ENCODE results near the gene TRMT2A. TPM values are rescaled to one million over a fixed set of nuclear protein-coding genes. Genes with fewer than 3 reads are reported as not detected.

TRMT2A gene
- total and polyA plus RNA-seq, 10 of the 15 experiments (the other 5 are each of a cell fraction or from before 2014, with no cell fraction given): 0.29 to 97.0 (median 57.9) TPM

DNA sequence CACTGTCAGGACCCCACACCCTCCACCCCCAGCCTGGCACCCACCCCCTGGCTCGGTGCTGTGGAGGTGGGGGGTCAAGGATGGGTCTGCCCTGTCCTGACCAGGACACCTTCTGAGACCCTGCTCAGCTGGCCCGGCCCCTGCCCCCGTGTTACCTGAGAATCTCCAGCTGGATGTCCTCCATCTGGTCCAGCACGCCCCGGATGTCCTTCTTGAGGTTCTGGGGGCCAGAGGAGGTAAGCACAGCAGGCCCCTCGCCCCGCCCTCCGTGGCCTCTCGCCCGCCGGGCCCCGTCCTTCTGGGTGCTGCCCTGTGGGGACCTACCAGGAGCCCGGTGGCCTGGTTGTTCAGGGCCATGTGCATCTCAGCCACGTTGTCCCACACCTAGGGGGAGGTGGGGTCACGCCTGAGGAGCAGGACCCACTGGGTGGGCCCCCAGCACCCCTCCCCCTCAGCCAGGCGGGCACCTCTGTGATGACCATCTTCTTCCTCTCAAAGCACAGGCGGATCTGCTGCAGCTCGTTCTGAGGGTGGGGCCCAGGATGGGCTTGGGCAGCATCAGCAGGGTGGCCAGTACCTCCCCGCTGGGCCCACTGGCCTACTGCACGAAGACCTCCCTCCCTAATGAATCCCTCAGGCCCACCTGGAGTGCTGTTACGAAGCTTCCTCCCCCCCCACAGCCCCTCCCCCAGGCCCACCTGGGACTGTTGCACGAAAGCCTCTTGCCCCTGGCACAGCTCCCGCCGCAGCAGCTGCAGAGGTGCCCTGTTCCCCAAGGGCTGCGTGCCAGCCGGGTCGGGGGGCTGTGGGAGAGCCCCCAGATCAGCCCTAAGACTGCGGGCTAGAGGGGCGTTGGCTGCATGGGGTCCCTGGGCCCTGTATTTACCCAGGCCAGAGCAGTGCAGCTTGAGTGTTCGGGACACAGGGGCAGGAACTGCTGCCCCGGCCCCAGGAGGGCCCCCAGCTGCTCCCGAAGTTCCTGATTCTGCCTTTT lies 32.5 kb upstream of the TRMT2A start:
- Histone ChIP-seq H3K4me3 (no peak overlapping the region), H4K20me1 (ENCODE audit: control insufficient read depth, insufficient read depth) (no peaks in the 10 kb centered on the region), H3K4me2 (ENCODE audit: control insufficient read depth, insufficient read depth) (no peak overlapping the region), H2AFZ (ENCODE audit: control insufficient read depth, low read depth, low read length) (no peak overlapping the region), H3K9me3 (replicated peaks; ENCODE audit: control insufficient read depth, insufficient read depth, low read length) (no peaks in the 10 kb centered on the region), H3K4me1 (ENCODE audit: control insufficient read depth, insufficient read depth, low read length) (peaks cover 4% of the 10 kb centered on the region; the same call in 1 of the 2 replicates), H3K79me2 (ENCODE audit: control insufficient read depth, insufficient read depth, low read length) (no peaks in the 10 kb centered on the region), H3K27ac (ENCODE audit: control insufficient read depth, insufficient read depth) (no peak overlapping the region), H3K27me3 (replicated peaks in 1 of 2; ENCODE audit: control insufficient read depth in 2 of 2, insufficient read depth in 2 of 2, low read length in 1 of 2) (no peaks in the 10 kb centered on the region; a peak in 1 of 4 replicates), H3K36me3 (ENCODE audit: control insufficient read depth in 2 of 2, insufficient read depth in 2 of 2, low read length in 1 of 2) (no peaks in the 10 kb centered on the region), H3K9ac (ENCODE audit: control insufficient read depth, insufficient read depth, low read length) (no peak overlapping the region)
- FAIRE-seq (no peak), DNase-seq (ENCODE audit: low read depth, low spot score) (no peak), ATAC-seq (no peak)
- RAD21 ChIA-PET (ENCODE audit: unreplicated experiment): no interaction called here
- POLR2A ChIA-PET: no interaction called here
- SMC1A ChIA-PET (ENCODE audit: uncharacterized antibody, unreplicated experiment): no interaction called here
- CTCF ChIA-PET: no interaction called here
- BruUV-seq (replicated peaks): no TSS peak
- 34% methylated on average over 30 of the region's 32 CpGs for WGBS (ENCODE audit: insufficient coverage, insufficient replicate concordance, low lambda C conversion rate, missing lambda C conversion rate)
- intact Hi-C loops (cut with micrococcal nuclease; ENCODE audit: unreplicated experiment): no loop called here
- in situ Hi-C loops (cut with MboI): loop anchor here (10.0 kb wide), 2 partner anchors 115 to 145 kb away; partner anchors contain the start of gene RTN4R
- TF ChIP-seq, protein P1, sequence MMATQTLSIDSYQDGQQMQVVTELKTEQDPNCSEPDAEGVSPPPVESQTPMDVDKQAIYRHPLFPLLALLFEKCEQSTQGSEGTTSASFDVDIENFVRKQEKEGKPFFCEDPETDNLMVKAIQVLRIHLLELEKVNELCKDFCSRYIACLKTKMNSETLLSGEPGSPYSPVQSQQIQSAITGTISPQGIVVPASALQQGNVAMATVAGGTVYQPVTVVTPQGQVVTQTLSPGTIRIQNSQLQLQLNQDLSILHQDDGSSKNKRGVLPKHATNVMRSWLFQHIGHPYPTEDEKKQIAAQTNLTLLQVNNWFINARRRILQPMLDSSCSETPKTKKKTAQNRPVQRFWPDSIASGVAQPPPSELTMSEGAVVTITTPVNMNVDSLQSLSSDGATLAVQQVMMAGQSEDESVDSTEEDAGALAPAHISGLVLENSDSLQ (IDR thresholded peaks at IDR 0.05): no peak
- TF ChIP-seq POLR2A (IDR thresholded peaks at IDR 0.05; ENCODE audit: low read depth, low read length) (no peak), GATAD2B (conservative IDR thresholded peaks at IDR 0.05; ENCODE audit: low read depth) (no peak), E2F8 (IDR thresholded peaks at IDR 0.05; ENCODE audit: low read depth, partially characterized antibody) (no peak), NR2F1 (conservative IDR thresholded peaks at IDR 0.05) (no peak), ZNF622 (IDR thresholded peaks at IDR 0.05) (no peak), NFYA (IDR thresholded peaks at IDR 0.05; ENCODE audit: borderline replicate concordance, low read depth, low read length) (no peak), CBFB (IDR thresholded peaks at IDR 0.05; ENCODE audit: low read depth) (no peak), BCLAF1 (IDR thresholded peaks at IDR 0.05) (no peak), IRF3 (IDR thresholded peaks at IDR 0.05) (no peak), BACH1 (IDR thresholded peaks at IDR 0.05; ENCODE audit: borderline replicate concordance) (no peak), CBX3 (IDR thresholded peaks at IDR 0.05; ENCODE audit: borderline replicate concordance, low read depth) (no peak), TCF3 (IDR thresholded peaks at IDR 0.05; ENCODE audit: borderline replicate concordance, insufficient read depth, low read depth, low read length) (no peak), NFIC (IDR thresholded peaks at IDR 0.05; ENCODE audit: low read depth, low read length) (no peak)

Measured in GM12878 (cell line).